HG02884 (cell line): ENCODE data around the gene ITGB4.

Experiments used
- ATAC-seq: cut with Tn5 transposase; IDR thresholded peaks from one replicate; pipeline ENCODE4 v1.9.1; 2021; ENCODE audit warnings: mild to moderate bottlenecking, moderate library complexity; ENCODE audit not compliant: unreplicated experiment

ITGB4 gene

GRCh38 chr17:75720656-75721462, at the start of gene ITGB4:
ITGB4 (plus strand) TSS chr17:75721459; CDS start chr17:75724704, 3,245 bp downstream.
- ATAC-seq: no peak

DNA sequence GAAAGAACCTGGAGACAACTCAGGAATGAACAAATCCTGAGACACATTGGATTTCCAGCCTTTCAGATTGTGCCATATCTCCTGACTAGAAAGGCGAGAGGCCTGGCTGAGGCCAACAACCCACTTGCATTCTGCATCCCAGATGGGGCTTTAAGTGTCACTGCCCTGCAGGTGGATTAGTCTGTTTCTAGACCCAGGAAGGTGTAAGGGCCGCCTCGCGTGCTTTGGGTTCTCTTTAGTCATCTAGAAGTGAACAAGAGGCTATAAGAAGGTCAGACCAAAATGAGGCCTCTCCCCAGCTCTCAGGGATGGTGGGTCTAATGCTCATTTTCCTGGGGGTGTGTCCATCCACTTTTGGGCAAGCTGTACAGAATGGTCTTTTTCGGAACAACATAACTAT, 49.2 kb upstream of the ITGB4 start:
- no peak for ATAC-seq

GRCh38 chr17:75673487-75673886, 47.8 kb upstream of the ITGB4 start:
- ATAC-seq: no peak

DNA sequence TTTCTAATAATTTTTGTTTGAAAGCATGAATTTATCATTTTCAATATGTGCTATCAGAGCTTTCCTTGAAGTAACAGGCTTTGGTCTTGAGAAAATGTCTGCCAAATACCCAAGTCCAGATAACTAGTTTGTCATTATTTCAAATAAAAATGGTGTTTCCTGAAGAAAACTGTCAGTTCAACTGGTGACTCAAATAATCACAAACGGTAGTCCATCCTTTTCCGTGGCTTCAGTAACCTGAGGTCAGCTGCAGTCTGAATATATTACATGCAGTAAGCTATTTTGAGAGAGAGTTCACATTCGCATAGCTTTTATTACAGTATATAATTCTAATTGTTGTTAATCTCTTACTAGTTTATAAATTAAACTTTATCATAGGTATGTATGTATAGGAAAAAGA, 44.8 kb upstream of the ITGB4 start:
- no peak for ATAC-seq

DNA sequence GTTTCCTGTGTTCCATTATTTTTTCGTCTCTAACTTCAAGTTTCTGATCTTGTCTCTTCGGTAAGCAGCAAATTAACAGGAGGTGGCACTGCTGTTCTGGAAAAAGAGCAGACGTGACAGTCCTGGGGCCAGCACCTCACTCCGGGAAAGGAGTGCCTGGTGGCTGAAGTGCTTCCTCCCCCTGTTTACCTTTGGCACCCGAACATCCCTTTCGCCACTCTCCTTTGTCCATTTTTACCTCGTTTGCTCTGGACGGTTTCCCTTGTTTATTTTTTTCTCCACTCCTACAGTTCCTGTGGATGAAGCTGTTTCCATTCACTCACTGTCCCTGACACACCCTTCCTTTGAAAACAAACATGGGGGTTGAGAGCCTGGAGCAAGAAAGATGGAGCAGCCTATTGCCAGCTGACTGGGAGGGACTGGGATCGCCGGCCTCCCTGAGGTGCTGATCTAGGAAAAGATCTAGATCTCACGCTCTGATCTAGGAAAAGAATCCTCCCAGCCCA, 41.5 kb upstream of the ITGB4 start:
- ATAC-seq: no peak

GRCh38 chr17:75680431-75680830, 40.8 kb upstream of the ITGB4 start:
- ATAC-seq: no peak

DNA sequence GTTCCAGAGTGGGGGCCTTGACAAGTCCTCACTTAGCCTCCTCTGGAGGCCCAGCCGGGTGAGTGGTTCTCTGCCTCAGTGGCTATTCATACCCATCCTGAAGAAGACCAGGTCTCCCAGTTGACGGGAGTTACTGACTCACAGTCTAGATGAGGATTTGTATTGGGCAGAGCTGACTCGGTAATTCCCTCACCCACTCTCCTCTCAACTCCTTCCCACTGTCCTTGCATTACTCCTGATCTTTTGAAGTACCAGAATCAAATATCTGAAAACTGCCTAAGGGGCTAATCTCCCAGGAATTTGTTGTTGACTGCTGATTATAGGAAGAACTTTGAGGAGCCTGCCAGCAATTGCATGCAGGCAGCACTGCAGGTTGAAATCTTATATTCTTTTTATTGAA, 40.0 kb upstream of the ITGB4 start:
- no peak for ATAC-seq

- ATAC-seq: no peak
Observed at GRCh38 chr17:75683583-75683982, 37.7 kb upstream of the ITGB4 start.

DNA sequence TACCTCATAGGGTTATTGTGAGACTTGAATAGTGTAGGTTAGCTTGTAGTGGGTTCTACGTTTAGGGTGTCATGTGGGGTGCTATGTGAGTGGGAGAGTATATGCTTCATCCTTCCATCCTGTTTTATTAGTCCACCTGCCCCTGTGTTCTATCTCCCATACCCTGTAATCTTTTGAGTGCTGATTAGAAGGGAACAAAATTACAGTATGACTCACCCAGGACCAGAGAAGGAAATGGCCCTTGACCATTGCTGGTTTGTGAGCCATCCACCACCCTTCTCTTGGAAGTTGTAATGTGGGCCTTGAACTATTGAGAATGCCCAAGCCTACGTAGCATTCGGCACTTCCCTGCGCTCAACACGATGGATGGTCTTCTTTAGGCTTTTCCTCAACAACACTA, 37.0 kb upstream of the ITGB4 start:
- ATAC-seq: no peak

DNA sequence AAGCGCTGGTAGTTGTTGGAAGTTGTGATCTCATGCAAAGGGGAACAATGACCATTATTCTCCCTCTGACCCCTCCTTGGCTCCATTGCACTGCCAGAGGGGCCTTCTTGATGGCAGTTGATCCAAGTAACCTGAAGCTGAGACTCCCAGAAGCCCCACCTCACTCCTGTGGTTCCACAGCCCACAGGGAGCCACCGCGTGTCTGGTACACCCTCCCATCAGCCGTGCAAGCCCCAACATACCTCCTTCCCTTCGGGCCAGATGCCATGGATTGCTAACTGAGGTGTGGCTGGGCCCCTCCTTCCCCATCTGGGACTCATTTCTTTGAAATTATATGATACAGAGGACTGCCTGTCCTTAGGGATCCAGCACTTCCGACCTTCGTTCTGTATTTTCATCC, 36.3 kb upstream of the ITGB4 start:
- no peak for ATAC-seq

GRCh38 chr17:75685499-75685898, 35.8 kb upstream of the ITGB4 start:
- no peak for ATAC-seq

DNA sequence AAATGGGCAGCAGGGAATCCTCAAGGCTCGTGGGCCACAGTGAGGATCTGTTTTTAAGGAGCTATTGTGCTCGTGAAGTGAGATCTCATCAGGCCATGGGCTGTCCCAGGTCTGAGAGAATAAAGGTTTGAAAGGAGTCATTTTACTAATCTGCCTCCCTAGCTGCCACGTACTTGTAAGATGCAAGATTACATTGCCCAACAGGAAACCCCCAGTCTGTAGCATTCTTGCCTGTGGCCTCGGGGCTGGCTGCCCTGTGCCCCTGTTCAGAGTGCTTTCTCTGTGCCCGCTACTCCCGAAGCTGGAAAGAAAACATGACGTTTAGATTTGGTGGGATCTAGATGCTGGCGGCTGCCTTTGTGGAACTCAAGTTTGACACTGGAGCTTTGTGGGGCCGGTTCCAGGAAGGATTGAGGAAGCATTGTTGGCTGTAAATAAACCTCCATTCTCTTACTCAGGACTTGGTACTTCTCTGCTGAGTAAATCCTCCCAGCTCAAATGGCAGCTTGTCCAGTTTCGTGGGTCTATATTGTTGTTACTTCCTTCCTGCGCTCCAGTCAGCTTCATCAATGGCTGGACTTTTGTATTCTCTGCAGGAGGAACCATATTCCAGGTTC, 32.9 kb upstream of the ITGB4 start:
- ATAC-seq: no peak

DNA sequence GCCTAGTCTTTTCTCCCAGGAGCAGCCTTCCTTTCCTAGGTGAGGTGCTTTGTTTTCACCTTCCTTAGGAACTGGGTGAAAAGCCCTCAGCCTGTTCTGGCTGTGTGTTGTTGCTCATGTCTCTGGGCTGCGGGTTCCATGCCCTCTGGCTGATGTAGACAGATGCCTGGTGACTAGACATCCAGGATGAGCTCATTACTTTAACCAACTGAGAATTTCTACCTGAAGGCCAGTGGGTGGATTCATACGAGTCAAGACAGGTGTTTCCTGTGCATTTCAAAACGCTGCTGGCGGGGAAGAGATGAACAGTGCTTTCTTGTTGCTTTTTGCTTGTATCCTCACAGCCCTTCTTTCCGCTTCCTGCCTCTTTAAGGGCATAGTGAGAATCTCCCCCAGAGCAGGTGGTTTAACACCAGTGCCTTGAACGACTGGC, 31.8 kb upstream of the ITGB4 start:
- ATAC-seq: no peak

DNA sequence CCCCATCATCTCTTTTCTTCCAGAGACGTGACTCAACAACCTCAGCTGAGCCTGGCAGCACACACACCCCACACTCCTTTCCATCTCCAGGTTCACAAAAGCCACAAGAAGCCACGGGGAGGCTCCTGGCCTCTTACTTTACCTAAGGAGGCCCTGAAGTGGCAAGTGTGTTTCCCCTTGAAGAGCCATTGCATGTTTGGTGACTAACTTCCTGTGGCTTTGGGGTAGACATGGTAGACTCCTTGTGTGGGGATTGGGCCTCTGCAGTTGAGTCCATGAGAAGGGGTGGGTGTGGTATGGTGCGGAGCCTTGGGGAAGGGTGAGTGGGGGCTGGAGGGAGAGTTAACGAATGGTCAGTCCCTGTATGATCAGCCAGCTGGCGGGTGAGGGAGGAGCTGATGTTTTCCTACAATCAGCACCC, 29.9 kb upstream of the ITGB4 start:
- ATAC-seq: no peak

DNA sequence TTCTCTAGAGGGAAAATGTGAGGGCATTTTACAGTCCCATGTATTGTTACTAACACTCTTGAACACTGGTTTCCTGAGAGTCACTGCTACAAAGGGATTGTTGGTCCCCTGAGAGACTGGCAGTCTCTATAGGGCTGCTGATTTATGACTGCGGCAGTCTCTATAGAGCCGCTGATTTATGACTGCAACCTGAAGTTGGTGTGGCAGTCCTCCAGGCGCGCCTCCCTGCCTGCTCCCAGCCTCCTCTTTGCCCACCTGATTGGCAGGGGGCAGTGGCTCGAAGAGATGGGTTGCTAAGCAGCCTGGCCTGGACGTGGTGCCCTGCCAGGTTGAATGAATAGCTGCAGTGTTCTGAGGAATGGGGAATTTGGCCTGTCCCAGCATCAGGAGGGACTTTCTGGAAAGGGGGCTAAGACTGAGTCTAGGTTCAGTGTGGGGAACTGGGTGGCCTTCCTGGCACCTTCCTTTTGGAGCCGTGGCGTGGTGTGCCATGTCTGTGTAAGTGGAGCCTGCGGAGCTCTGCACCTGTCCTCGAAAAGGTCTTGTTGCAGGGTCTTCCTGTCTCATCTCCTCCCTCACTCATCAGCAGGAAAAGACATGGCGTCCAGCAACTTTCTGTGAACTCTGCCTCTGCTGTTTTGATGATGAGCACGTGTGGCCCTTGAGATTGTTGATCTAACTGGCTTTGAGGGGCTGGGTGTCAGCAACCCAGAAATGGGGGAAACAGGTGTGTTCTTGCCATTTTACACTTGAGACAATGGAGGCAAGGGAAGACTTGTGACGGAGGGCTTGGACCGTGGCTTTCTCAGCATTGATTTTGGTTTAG, 29.2 kb upstream of the ITGB4 start:
- ATAC-seq: no peak

- no peak for ATAC-seq
Observed at GRCh38 chr17:75692976-75693375, 28.3 kb upstream of the ITGB4 start.

GRCh38 chr17:75693500-75694481, 27.5 kb upstream of the ITGB4 start:
- ATAC-seq: no peak

- ATAC-seq: no peak
Observed at GRCh38 chr17:75694536-75694935, 26.7 kb upstream of the ITGB4 start.

DNA sequence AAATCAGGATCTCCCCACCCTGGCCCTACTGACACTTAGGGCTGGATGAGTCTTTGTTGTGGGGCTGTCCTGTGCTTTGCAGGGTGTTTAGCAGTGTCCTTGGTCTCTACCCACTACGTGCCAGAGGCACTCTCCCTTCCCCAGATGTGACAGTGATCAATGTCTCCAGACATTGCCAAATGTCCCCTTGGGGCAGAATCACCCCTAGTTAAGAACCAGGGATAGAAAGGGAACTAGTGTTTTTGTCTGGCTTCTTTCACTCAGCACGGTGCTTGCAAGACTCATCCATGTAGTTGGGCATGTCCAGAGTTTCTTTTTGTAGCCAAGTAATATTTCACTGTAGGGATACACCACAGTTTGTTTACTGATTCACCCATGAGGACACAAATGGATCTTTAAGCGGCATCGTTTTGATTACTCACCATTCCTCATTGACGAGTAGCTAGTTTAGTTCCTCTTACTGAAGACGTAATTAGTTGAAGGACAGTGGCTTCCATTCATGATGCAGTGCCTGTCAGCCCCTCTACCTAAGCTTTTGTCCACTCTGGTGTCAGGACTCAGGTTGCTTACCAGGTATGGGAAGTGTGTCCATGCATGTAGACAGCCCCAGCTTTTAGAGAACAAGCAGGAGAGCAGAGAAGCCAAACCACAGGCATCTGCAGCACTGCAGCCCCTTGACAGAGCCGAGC, 26.0 kb upstream of the ITGB4 start:
- no peak for ATAC-seq

DNA sequence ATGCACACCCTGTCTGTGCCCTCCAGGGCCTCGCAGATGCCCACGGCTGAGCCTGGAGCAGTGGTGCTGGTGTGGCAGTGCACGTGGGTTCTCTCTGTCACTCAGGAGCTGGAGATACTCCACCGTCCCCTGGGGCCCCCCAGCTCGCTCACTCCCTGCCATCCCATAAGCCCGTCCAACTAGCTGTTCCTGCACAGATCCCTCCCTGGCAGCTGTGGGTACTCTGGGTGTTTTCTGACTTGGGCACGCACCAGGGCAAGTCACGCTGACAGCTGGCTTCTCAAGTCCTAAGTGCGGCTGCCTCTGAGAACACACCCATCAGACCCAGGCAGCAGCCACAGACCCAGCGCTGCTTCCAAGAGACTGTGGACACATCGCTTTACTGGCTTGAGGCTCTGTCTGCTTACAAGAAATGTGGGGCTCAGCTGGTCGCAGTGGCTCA, 25.4 kb upstream of the ITGB4 start:
- ATAC-seq: no peak
